Hepatocyte (in vitro differentiated cells): ENCODE results near the gene CHTOP. TPM values are rescaled to one million over a fixed set of nuclear protein-coding genes. Genes with fewer than 3 reads are reported as not detected.

ENCODE experiments used
- DNase-seq: peaks from one replicate; pipeline ENCODE4 v3.0.0-alpha.2; 2016; ENCODE audit warnings: low spot score
- H2AFZ ChIP-seq: fragments of 200-600 bp; sonication (generic); 2 replicates; pipeline ENCODE4 v1.6.0; 2016; ENCODE audit warnings: antibody characterized with exemption, mild to moderate bottlenecking
- H3K27ac ChIP-seq: fragments of 200-600 bp; sonication (generic); 2 replicates; pipeline ENCODE4 v1.5.1; 2016; ENCODE audit warnings: mild to moderate bottlenecking
- H3K27me3 ChIP-seq: fragments of 200-600 bp; sonication (generic); 2 replicates; pipeline ENCODE4 v1.6.1; 2016
- H3K36me3 ChIP-seq: fragments of 200-600 bp; sonication (generic); replicated peaks from 2 replicates; pipeline ENCODE4 v1.5.1; 2016; ENCODE audit warnings: low read depth; ENCODE audit not compliant: insufficient read depth
- H3K4me1 ChIP-seq: fragments of 200-600 bp; sonication (generic); 2 replicates; pipeline ENCODE4 v1.5.1; 2016; ENCODE audit warnings: mild to moderate bottlenecking, moderate library complexity; ENCODE audit not compliant: insufficient read depth
- H3K4me2 ChIP-seq: fragments of 200-600 bp; sonication (generic); 2 replicates; pipeline ENCODE4 v1.6.0; 2016
- H3K4me3 ChIP-seq: fragments of 200-600 bp; sonication (generic); 2 replicates; pipeline ENCODE4 v1.5.1; 2016; ENCODE audit warnings: mild to moderate bottlenecking
- H3K79me2 ChIP-seq: fragments of 200-600 bp; sonication (generic); 2 replicates; pipeline ENCODE4 v1.6.0; 2017; ENCODE audit warnings: mild to moderate bottlenecking
- H3K9me2 ChIP-seq: fragments of 200-600 bp; sonication (generic); replicated peaks from 2 replicates; pipeline ENCODE4 v1.6.0; 2017; ENCODE audit warnings: mild to moderate bottlenecking; ENCODE audit not compliant: insufficient read depth
- H3K9me3 ChIP-seq: fragments of 200-600 bp; sonication (generic); 2 replicates; pipeline ENCODE4 v1.5.1; 2016; ENCODE audit warnings: low read depth, mild to moderate bottlenecking
- H4K20me1 ChIP-seq: fragments of 200-600 bp; sonication (generic); 2 replicates; pipeline ENCODE4 v1.6.0; 2016; ENCODE audit warnings: mild to moderate bottlenecking; ENCODE audit not compliant: insufficient read depth, poor library complexity, severe bottlenecking
- EZH2 ChIP-seq: fragments of 200-600 bp; sonication (generic); IDR thresholded peaks from 2 replicates; pipeline ENCODE4 v1.6.1; 2016; ENCODE audit warnings: antibody characterized with exemption, mild to moderate bottlenecking, borderline replicate concordance
- EZH2phosphoT487 ChIP-seq: fragments of 200-600 bp; sonication (generic); IDR thresholded peaks from one replicate; pipeline ENCODE4 v1.6.1; 2018; ENCODE audit warnings: antibody characterized with exemption, mild to moderate bottlenecking, low read depth, moderate library complexity; ENCODE audit not compliant: unreplicated experiment, severe bottlenecking
- WGBS: methylation state at CpG from one replicate; pipeline ENCODE4 v1.1.6; 2016; ENCODE audit warnings: low lambda C conversion rate; ENCODE audit errors: missing lambda C conversion rate; 5-methylcytosine and 5-hydroxymethylcytosine counted together
- polyA plus RNA-seq: library from polyadenylated mRNA; unstranded; fragments of >200 nt; fragmentation: Nextera tagmentation; extraction: Ambion mirVana; gene quantifications from 2 replicates; pipeline ENCODE4 v1.2.1, GENCODE V29; 2016
- total RNA-seq: library from RNA; depleted of rRNA; stranded (reverse); fragments of >200 nt; gene quantifications from 2 replicates; pipeline ENCODE4 v1.2.3, GENCODE V29; 2014
- TF ChIP-seq, protein P1 (sequence below): fragments of 200-600 bp; sonication (generic); IDR thresholded peaks from 2 replicates; pipeline ENCODE4 v1.5.1; 2016; ENCODE audit warnings: antibody characterized with exemption, mild to moderate bottlenecking; ENCODE audit not compliant: poor library complexity

CHTOP gene
- total and polyA plus RNA-seq, 2 experiments from 2014 or later, result 50.7 to 65.5 TPM

DNA sequence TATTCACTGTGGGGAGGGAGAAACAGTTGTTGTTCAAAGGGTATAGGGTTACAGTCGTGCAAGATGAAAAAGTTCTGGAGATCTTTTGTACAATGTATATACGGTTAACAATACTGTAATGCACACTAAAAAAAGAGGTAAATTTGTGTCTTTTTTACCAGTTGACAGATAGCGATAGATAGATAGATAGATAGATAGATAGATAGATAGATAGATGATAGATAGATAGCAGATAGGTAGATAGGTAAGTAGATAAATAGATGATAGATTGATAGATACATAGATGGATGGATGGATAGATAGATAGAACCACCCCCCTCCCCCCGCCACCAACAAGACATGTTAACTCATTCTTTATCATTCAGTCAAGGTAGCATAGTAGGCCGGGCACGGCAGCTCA lies 31.1 kb upstream of the CHTOP start:
- 90% methylated on average over 6 of the region's 6 CpGs for WGBS
- Histone ChIP-seq H3K79me2 (no peaks in the 10 kb centered on the region), H3K36me3 (no peaks in the 10 kb centered on the region)

DNA sequence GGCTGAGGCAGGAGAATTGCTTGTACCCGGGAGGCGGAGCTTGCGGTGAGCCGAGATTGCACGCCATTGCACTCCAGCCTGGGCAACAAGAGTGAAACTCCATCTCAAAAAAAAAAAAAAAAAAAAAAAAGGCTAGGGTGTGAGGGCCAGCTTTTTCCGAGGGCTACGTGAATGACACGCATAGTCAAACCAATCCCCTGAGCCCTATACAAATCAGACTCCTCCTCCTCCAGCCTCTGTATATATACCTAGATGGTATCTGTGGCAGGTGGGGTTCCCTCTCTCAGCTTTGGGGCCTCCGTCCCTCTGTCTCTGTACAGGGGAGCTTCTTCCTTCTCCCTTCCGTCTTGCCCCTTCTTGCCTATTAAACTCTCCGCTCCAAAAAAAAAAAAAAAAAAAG lies 27.7 kb upstream of the CHTOP start:
- H3K27ac ChIP-seq, result no peak overlapping the region
- WGBS, result 94% methylated on average over 11 of the region's 11 CpGs

More for the DNA sequence above, 31.1 kb upstream of the CHTOP start:
- no peaks in the 10 kb centered on the region for H4K20me1 ChIP-seq
- no peak overlapping the region for H2AFZ ChIP-seq
- no peaks in the 10 kb centered on the region for H3K9me2 ChIP-seq
- TF ChIP-seq, protein P1, sequence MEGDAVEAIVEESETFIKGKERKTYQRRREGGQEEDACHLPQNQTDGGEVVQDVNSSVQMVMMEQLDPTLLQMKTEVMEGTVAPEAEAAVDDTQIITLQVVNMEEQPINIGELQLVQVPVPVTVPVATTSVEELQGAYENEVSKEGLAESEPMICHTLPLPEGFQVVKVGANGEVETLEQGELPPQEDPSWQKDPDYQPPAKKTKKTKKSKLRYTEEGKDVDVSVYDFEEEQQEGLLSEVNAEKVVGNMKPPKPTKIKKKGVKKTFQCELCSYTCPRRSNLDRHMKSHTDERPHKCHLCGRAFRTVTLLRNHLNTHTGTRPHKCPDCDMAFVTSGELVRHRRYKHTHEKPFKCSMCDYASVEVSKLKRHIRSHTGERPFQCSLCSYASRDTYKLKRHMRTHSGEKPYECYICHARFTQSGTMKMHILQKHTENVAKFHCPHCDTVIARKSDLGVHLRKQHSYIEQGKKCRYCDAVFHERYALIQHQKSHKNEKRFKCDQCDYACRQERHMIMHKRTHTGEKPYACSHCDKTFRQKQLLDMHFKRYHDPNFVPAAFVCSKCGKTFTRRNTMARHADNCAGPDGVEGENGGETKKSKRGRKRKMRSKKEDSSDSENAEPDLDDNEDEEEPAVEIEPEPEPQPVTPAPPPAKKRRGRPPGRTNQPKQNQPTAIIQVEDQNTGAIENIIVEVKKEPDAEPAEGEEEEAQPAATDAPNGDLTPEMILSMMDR, result no peak
- TF ChIP-seq EZH2phosphoT487 (no peak), EZH2 (no peak)
- no peaks in the 10 kb centered on the region for H3K27me3 ChIP-seq
- H3K4me3 ChIP-seq, result no peak overlapping the region
- H3K4me1 ChIP-seq, result no peaks in the 10 kb centered on the region
- no peak overlapping the region for H3K4me2 ChIP-seq
- no peak overlapping the region for H3K27ac ChIP-seq
- no peak for DNase-seq
- H3K9me3 ChIP-seq, result no peaks in the 10 kb centered on the region

DNA sequence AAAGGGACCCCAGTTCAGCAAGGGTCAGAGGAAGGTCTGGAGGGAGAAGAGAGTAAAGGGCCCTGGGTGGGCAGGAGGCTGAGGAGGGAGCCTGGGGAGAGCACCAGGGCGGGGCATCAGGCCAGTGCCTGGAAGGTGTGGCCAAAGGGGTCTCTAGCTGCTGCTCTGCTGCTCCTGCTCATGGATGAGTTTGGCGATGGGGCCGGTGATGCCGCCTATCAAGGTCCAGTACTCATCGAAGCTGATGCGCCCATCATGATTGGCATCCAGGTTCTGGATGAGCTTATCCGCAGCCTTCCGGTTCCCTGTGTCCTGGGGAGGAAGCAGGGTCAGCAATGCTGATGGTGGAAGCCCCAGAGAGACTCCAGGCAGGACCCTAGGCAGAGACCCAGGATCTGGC lies 26.5 kb upstream of the CHTOP start:
- peaks cover 22% of the 10 kb centered on the region for H3K4me1 ChIP-seq
- WGBS, result 96% methylated on average over 8 of the region's 8 CpGs
- no peaks in the 10 kb centered on the region for H4K20me1 ChIP-seq
- H3K27me3 ChIP-seq, result no peaks in the 10 kb centered on the region
- TF ChIP-seq EZH2, result no peak
- TF ChIP-seq EZH2phosphoT487, result no peak
- TF ChIP-seq, protein P1, result no peak
- no peaks in the 10 kb centered on the region for H3K36me3 ChIP-seq
- no peaks in the 10 kb centered on the region for H3K9me3 ChIP-seq
- no peaks in the 10 kb centered on the region for H3K9me2 ChIP-seq
- H2AFZ ChIP-seq, result no peak overlapping the region
- no peak overlapping the region for H3K4me2 ChIP-seq
- no peak overlapping the region for H3K4me3 ChIP-seq
- no peak for DNase-seq
- peaks cover 24% of the 10 kb centered on the region for H3K79me2 ChIP-seq
- no peak overlapping the region for H3K27ac ChIP-seq

More for the DNA sequence above, 27.7 kb upstream of the CHTOP start:
- no peaks in the 10 kb centered on the region for H3K9me3 ChIP-seq
- H3K4me1 ChIP-seq, result peaks cover 18% of the 10 kb centered on the region
- no peaks in the 10 kb centered on the region for H3K9me2 ChIP-seq
- H3K36me3 ChIP-seq, result no peaks in the 10 kb centered on the region
- H2AFZ ChIP-seq, result no peak overlapping the region
- no peak overlapping the region for H3K4me3 ChIP-seq
- no peaks in the 10 kb centered on the region for H3K27me3 ChIP-seq
- TF ChIP-seq EZH2 (no peak), EZH2phosphoT487 (no peak)
- TF ChIP-seq, protein P1, result no peak
- H3K4me2 ChIP-seq, result no peak overlapping the region
- DNase-seq, result no peak
- H4K20me1 ChIP-seq, result no peaks in the 10 kb centered on the region
- H3K79me2 ChIP-seq, result peaks cover 12% of the 10 kb centered on the region
